Liver (tissue), 2 donors: ENCODE measurements around the gene PCDHGA3.

Experiments
- TF ChIP-seq, protein P1 (sequence below): fragments of 150-350 bp; IDR thresholded peaks from 2 replicates; pipeline ENCODE4 v1.5.1; 2017; ENCODE audit warnings: improper control_type of control experiment, low read depth, low read length; ENCODE audit not compliant: missing input control
- TF ChIP-seq, protein P2 (sequence below): IDR thresholded peaks from 2 replicates; pipeline ENCODE4 v1.6.1; 2016; ENCODE audit warnings: antibody characterized with exemption, mild to moderate bottlenecking
- donor health status: healthy.

DNA sequence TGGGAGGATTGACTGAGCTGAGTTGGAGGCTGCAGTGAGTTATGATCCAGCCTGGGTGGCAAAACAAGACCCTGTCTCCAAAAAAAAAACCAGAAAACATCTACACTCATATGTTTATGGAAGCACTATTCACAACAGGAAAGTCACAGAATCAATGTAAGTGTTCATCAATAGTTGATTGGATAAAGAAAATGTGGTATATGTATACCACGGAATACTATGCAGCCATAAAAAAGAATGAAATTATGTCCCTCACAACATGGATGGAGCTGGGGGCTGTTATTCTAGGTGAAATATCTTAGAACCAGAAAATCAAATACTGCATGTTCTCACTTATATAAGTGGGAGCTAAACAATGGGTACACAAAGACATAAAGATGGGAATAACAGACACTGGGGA lies 37.0 kb upstream of the PCDHGA3 start:
- TF ChIP-seq, protein P1, sequence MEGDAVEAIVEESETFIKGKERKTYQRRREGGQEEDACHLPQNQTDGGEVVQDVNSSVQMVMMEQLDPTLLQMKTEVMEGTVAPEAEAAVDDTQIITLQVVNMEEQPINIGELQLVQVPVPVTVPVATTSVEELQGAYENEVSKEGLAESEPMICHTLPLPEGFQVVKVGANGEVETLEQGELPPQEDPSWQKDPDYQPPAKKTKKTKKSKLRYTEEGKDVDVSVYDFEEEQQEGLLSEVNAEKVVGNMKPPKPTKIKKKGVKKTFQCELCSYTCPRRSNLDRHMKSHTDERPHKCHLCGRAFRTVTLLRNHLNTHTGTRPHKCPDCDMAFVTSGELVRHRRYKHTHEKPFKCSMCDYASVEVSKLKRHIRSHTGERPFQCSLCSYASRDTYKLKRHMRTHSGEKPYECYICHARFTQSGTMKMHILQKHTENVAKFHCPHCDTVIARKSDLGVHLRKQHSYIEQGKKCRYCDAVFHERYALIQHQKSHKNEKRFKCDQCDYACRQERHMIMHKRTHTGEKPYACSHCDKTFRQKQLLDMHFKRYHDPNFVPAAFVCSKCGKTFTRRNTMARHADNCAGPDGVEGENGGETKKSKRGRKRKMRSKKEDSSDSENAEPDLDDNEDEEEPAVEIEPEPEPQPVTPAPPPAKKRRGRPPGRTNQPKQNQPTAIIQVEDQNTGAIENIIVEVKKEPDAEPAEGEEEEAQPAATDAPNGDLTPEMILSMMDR: no peak
- TF ChIP-seq, protein P2, sequence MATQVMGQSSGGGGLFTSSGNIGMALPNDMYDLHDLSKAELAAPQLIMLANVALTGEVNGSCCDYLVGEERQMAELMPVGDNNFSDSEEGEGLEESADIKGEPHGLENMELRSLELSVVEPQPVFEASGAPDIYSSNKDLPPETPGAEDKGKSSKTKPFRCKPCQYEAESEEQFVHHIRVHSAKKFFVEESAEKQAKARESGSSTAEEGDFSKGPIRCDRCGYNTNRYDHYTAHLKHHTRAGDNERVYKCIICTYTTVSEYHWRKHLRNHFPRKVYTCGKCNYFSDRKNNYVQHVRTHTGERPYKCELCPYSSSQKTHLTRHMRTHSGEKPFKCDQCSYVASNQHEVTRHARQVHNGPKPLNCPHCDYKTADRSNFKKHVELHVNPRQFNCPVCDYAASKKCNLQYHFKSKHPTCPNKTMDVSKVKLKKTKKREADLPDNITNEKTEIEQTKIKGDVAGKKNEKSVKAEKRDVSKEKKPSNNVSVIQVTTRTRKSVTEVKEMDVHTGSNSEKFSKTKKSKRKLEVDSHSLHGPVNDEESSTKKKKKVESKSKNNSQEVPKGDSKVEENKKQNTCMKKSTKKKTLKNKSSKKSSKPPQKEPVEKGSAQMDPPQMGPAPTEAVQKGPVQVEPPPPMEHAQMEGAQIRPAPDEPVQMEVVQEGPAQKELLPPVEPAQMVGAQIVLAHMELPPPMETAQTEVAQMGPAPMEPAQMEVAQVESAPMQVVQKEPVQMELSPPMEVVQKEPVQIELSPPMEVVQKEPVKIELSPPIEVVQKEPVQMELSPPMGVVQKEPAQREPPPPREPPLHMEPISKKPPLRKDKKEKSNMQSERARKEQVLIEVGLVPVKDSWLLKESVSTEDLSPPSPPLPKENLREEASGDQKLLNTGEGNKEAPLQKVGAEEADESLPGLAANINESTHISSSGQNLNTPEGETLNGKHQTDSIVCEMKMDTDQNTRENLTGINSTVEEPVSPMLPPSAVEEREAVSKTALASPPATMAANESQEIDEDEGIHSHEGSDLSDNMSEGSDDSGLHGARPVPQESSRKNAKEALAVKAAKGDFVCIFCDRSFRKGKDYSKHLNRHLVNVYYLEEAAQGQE: no peak
